GM12878 (cell line): Measurements from ENCODE around the gene LRRC75A. TPM values are rescaled to one million over a fixed set of nuclear protein-coding genes. Genes with fewer than 3 reads are reported as not detected.
A peak's percentile ranks its signal among the peaks of the same experiment; 100 is the strongest.

Source experiments
- ATF7 ChIP-seq: fragments of 450-650 bp; IDR thresholded peaks from 2 replicates; pipeline ENCODE4 v1.6.1; 2016; ENCODE audit warnings: low read depth, mild to moderate bottlenecking
- CEBPB ChIP-seq, 2 experiments: fragments of 150-350 bp in 1 of 2; IDR thresholded peaks; 2 replicates each; pipeline ENCODE4 v1.6.1; 2012 to 2014; ENCODE audit warnings: low read depth in 2 of 2, low read length in 2 of 2, borderline replicate concordance in 1 of 2, inconsistent platforms in 1 of 2
- CHD2 ChIP-seq: IDR thresholded peaks from 2 replicates; pipeline ENCODE4 v1.6.1; 2011; ENCODE audit warnings: low read depth, low read length, improper control_type of control experiment, borderline replicate concordance
- ETV6 ChIP-seq, 2 experiments: fragments of 450-650 bp in 1 of 2; IDR thresholded peaks in 1 of 2; conservative IDR thresholded peaks in 1 of 2; 2 replicates each; pipeline ENCODE4 v1.6.1; 2014; ENCODE audit warnings: antibody characterized with exemption in 1 of 2, borderline replicate concordance in 1 of 2, low read depth in 1 of 2, mild to moderate bottlenecking in 1 of 2, moderate library complexity in 1 of 2
- HCFC1 ChIP-seq: fragments of 150-350 bp; IDR thresholded peaks from 2 replicates; pipeline ENCODE4 v1.6.1; 2014; ENCODE audit warnings: low read length
- PKNOX1 ChIP-seq: fragments of 450-650 bp; IDR thresholded peaks from 2 replicates; pipeline ENCODE4 v1.6.1; 2016; ENCODE audit warnings: mild to moderate bottlenecking
- PRDM15 ChIP-seq: fragments of 450-650 bp; formaldehyde crosslinking; IDR thresholded peaks from 2 replicates; pipeline ENCODE4 v1.4.0; 2020; ENCODE audit warnings: mild to moderate bottlenecking, moderate library complexity
- RELA ChIP-seq: fragments of 450-650 bp; IDR thresholded peaks from 2 replicates; pipeline ENCODE4 v1.8.0; 2014; ENCODE audit warnings: borderline replicate concordance; ENCODE audit not compliant: partially characterized antibody
- RELB ChIP-seq: fragments of 450-650 bp; IDR thresholded peaks from 2 replicates; pipeline ENCODE4 v1.6.1; 2017; ENCODE audit warnings: low read depth, mild to moderate bottlenecking, moderate library complexity
- SP1 ChIP-seq: IDR thresholded peaks from one replicate; pipeline ENCODE4 v1.6.1; 2011; ENCODE audit warnings: low read depth, low read length
- SPI1 ChIP-seq: IDR thresholded peaks from 2 replicates; pipeline ENCODE4 v1.6.1; 2011; ENCODE audit warnings: low read depth, mild to moderate bottlenecking, low read length, moderate library complexity, borderline replicate concordance; ENCODE audit not compliant: insufficient read depth
- STAT1 ChIP-seq: fragments of 450-650 bp; conservative IDR thresholded peaks from 2 replicates; pipeline ENCODE4 v1.6.1; 2014; ENCODE audit warnings: antibody characterized with exemption, mild to moderate bottlenecking
- polyA plus RNA-seq, 11 experiments: library from polyadenylated mRNA; depleted of rRNA in 4 of 11; unstranded in 6 of 11; stranded (reverse) in 5 of 11; fragments of >200 nt; fragmentation: Nextera tagmentation in 4 of 11; fragmentation: Illumina TruSeq in 1 of 11; extraction: Ambion mirVana in 4 of 11; extraction: Trizol in 1 of 11; gene quantifications; 1 replicate in 1 of 11; 2 replicates in 10 of 11; pipeline versions ENCODE4 v1.2.1 to v1.2.3, GENCODE V29; 2011 to 2016; ENCODE audit warnings: inconsistent platforms in 2 of 11, missing spikeins in 2 of 11, low read depth in 1 of 11
- total RNA-seq, 4 experiments: library from RNA; depleted of rRNA in 3 of 4; stranded (reverse); fragments of >200 nt in 3 of 4; fragmentation: Illumina TruSeq in 1 of 4; extraction: Trizol in 1 of 4; gene quantifications; 2 replicates each; pipeline versions ENCODE4 v1.2.1 to v1.2.3, GENCODE V29; 2013 to 2021
- TF ChIP-seq, protein P1 (sequence below), 3 experiments: IDR thresholded peaks in 2 of 3; conservative IDR thresholded peaks in 1 of 3; 2 replicates each; pipeline ENCODE4 v1.5.1; 2011; ENCODE audit warnings: low read depth in 3 of 3, low read length in 3 of 3, mild to moderate bottlenecking in 3 of 3, control low read depth in 2 of 3, moderate library complexity in 2 of 3, inconsistent platforms in 1 of 3, mixed read lengths in 1 of 3; ENCODE audit not compliant: control insufficient read depth in 2 of 3, insufficient read depth in 1 of 3; ENCODE audit errors: extremely low read depth in 1 of 3
- TF ChIP-seq, protein P2 (sequence below): fragments of 450-650 bp; IDR thresholded peaks from 2 replicates; pipeline ENCODE4 v1.6.1; 2017; ENCODE audit warnings: borderline replicate concordance
- TF ChIP-seq, protein P3 (sequence below): fragments of 450-650 bp; conservative IDR thresholded peaks from 2 replicates; pipeline ENCODE4 v1.6.1; 2017; ENCODE audit warnings: mild to moderate bottlenecking, moderate library complexity

Gene LRRC75A
- total and polyA plus RNA-seq, 10 of the 15 experiments (the other 5 are each of a cell fraction or from before 2014, with no cell fraction given), result 0.01 to 1.3 (median 0.09) TPM; not detected in 2

- TF ChIP-seq ATF7 (peak; percentile 99), PKNOX1 (peak; percentile 97), HCFC1 (peak; percentile 68), SPI1 (no peak), SP1 (peak; percentile 86), ETV6 (conservative IDR thresholded peaks at IDR 0.05 in 1 of 2, IDR thresholded peaks at IDR 0.05 in 1 of 2; ENCODE audit: borderline replicate concordance in 1 of 2, low read depth in 1 of 2) (no peak), CHD2 (peak; percentile 76; the same call in 1 of the 2 replicates), RELA (no peak), RELB (peak; percentile 92), CEBPB (IDR thresholded peaks at IDR 0.05; ENCODE audit: borderline replicate concordance in 1 of 2, low read depth in 2 of 2, low read length in 2 of 2) (no peak), PRDM15 (CRISPR knock-in tag) (no peak), STAT1 (0 out of 2 replicates have a peak, but pooled peaks have one; percentile 55)
- TF ChIP-seq, protein P1, sequence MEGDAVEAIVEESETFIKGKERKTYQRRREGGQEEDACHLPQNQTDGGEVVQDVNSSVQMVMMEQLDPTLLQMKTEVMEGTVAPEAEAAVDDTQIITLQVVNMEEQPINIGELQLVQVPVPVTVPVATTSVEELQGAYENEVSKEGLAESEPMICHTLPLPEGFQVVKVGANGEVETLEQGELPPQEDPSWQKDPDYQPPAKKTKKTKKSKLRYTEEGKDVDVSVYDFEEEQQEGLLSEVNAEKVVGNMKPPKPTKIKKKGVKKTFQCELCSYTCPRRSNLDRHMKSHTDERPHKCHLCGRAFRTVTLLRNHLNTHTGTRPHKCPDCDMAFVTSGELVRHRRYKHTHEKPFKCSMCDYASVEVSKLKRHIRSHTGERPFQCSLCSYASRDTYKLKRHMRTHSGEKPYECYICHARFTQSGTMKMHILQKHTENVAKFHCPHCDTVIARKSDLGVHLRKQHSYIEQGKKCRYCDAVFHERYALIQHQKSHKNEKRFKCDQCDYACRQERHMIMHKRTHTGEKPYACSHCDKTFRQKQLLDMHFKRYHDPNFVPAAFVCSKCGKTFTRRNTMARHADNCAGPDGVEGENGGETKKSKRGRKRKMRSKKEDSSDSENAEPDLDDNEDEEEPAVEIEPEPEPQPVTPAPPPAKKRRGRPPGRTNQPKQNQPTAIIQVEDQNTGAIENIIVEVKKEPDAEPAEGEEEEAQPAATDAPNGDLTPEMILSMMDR (IDR thresholded peaks at IDR 0.05 in 2 of 3, conservative IDR thresholded peaks at IDR 0.05 in 1 of 3; ENCODE audit: control insufficient read depth in 2 of 3, extremely low read depth in 1 of 3, insufficient read depth in 1 of 3, low read depth in 3 of 3, low read length in 3 of 3), result no peak
- TF ChIP-seq, protein P2, sequence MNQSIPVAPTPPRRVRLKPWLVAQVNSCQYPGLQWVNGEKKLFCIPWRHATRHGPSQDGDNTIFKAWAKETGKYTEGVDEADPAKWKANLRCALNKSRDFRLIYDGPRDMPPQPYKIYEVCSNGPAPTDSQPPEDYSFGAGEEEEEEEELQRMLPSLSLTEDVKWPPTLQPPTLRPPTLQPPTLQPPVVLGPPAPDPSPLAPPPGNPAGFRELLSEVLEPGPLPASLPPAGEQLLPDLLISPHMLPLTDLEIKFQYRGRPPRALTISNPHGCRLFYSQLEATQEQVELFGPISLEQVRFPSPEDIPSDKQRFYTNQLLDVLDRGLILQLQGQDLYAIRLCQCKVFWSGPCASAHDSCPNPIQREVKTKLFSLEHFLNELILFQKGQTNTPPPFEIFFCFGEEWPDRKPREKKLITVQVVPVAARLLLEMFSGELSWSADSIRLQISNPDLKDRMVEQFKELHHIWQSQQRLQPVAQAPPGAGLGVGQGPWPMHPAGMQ, result no peak
- TF ChIP-seq, protein P3, sequence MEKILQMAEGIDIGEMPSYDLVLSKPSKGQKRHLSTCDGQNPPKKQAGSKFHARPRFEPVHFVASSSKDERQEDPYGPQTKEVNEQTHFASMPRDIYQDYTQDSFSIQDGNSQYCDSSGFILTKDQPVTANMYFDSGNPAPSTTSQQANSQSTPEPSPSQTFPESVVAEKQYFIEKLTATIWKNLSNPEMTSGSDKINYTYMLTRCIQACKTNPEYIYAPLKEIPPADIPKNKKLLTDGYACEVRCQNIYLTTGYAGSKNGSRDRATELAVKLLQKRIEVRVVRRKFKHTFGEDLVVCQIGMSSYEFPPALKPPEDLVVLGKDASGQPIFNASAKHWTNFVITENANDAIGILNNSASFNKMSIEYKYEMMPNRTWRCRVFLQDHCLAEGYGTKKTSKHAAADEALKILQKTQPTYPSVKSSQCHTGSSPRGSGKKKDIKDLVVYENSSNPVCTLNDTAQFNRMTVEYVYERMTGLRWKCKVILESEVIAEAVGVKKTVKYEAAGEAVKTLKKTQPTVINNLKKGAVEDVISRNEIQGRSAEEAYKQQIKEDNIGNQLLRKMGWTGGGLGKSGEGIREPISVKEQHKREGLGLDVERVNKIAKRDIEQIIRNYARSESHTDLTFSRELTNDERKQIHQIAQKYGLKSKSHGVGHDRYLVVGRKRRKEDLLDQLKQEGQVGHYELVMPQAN, result peak; percentile 83
Measured at GRCh38 chr17:16438557-16439302, 53.3 kb downstream of the LRRC75A start (continued).
